HL-60 (cell line): ENCODE results near the gene JMY.

Experiments
- POLR2AphosphoS5 ChIP-seq: IDR thresholded peaks from 2 replicates; pipeline ENCODE4 v1.6.1; 2012; ENCODE audit warnings: low read depth
- REST ChIP-seq: IDR thresholded peaks from 2 replicates; pipeline ENCODE4 v1.6.1; 2012; ENCODE audit warnings: low read depth; ENCODE audit not compliant: insufficient replicate concordance
- SPI1 ChIP-seq: IDR thresholded peaks from 2 replicates; pipeline ENCODE4 v1.6.1; 2012; ENCODE audit warnings: low read depth, mild to moderate bottlenecking, borderline replicate concordance
- TF ChIP-seq, protein P1 (sequence below): IDR thresholded peaks from one replicate; pipeline ENCODE4 v1.5.1; 2011; ENCODE audit warnings: low read length, control low read depth, inconsistent platforms; ENCODE audit not compliant: insufficient read depth

- TF ChIP-seq, protein P1, sequence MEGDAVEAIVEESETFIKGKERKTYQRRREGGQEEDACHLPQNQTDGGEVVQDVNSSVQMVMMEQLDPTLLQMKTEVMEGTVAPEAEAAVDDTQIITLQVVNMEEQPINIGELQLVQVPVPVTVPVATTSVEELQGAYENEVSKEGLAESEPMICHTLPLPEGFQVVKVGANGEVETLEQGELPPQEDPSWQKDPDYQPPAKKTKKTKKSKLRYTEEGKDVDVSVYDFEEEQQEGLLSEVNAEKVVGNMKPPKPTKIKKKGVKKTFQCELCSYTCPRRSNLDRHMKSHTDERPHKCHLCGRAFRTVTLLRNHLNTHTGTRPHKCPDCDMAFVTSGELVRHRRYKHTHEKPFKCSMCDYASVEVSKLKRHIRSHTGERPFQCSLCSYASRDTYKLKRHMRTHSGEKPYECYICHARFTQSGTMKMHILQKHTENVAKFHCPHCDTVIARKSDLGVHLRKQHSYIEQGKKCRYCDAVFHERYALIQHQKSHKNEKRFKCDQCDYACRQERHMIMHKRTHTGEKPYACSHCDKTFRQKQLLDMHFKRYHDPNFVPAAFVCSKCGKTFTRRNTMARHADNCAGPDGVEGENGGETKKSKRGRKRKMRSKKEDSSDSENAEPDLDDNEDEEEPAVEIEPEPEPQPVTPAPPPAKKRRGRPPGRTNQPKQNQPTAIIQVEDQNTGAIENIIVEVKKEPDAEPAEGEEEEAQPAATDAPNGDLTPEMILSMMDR = no peak
- no peak for TF ChIP-seq REST
- no peak for TF ChIP-seq POLR2AphosphoS5
- TF ChIP-seq SPI1 = no peak
Measured at GRCh38 chr5:79349881-79350280, 114.0 kb downstream of the JMY start.
